GM21526 (cell line): ENCODE data around the gene SLC30A2.

Experiments used
- ATAC-seq: cut with Tn5 transposase; IDR thresholded peaks from one replicate; pipeline ENCODE4 v1.9.1; 2021; ENCODE audit warnings: moderate library complexity; ENCODE audit not compliant: unreplicated experiment, low FRiP score

Gene SLC30A2

GRCh38 chr1:26003756-26004155 is 42.2 kb downstream of the SLC30A2 start:
- no peak for ATAC-seq

- ATAC-seq = no peak
Observed at GRCh38 chr1:26003262-26003661, 42.7 kb downstream of the SLC30A2 start.

- ATAC-seq = no peak
Observed at GRCh38 chr1:25999041-25999800, 46.7 kb downstream of the SLC30A2 start.

GRCh38 chr1:25997828-25998761 is 47.8 kb downstream of the SLC30A2 start, which contains the start of gene PAFAH2:
TSS of gene PAFAH2 (minus strand) at chr1:25998063. CDS start at chr1:25990816, 7,247 bp downstream.
- peak; percentile 89 for ATAC-seq

GRCh38 chr1:25996966-25997827 is 48.7 kb downstream of the SLC30A2 start:
- ATAC-seq = peak; percentile 4

- ATAC-seq = no peak
Observed at GRCh38 chr1:25994402-25995150, 51.3 kb downstream of the SLC30A2 start.

GRCh38 chr1:25993197-25993951 is 52.5 kb downstream of the SLC30A2 start:
- ATAC-seq = no peak

GRCh38 chr1:25992689-25993171 is 53.2 kb downstream of the SLC30A2 start:
- no peak for ATAC-seq

- no peak for ATAC-seq
Observed at GRCh38 chr1:25991937-25992688, 53.8 kb downstream of the SLC30A2 start.

- no peak for ATAC-seq
Observed at GRCh38 chr1:25990702-25991395, 55.1 kb downstream of the SLC30A2 start.

GRCh38 chr1:25990251-25990650 is 55.7 kb downstream of the SLC30A2 start:
- no peak for ATAC-seq

- ATAC-seq = no peak
Observed at GRCh38 chr1:25989440-25990234, 56.3 kb downstream of the SLC30A2 start.

GRCh38 chr1:25987951-25988350 is 58.0 kb downstream of the SLC30A2 start:
- no peak for ATAC-seq
